GM23338 (cell line): ENCODE data around the gene FRY. TPM values are rescaled to one million over a fixed set of nuclear protein-coding genes. Genes with fewer than 3 reads are reported as not detected.

ENCODE experiments used
- ATAC-seq: fragments of 200-7000 bp; cut with Tn5 transposase; 3 replicates; pipeline ENCODE4 v1.9.1; 2020
- DNase-seq: peaks from one replicate; pipeline ENCODE4 v3.0.0-alpha.2; 2015; ENCODE audit warnings: low spot score
- H2AFZ ChIP-seq: fragments of 200-600 bp; sonication (generic); 2 replicates; pipeline ENCODE4 v1.8.0; 2016; ENCODE audit warnings: antibody characterized with exemption, mild to moderate bottlenecking, moderate library complexity
- H3F3A ChIP-seq: fragments of 200-600 bp; sonication (generic); replicated peaks from 2 replicates; pipeline ENCODE4 v1.8.0; 2017; ENCODE audit warnings: antibody characterized with exemption, mixed run types, low read depth
- H3K27ac ChIP-seq: fragments of 200-600 bp; sonication (generic); 2 replicates; pipeline ENCODE4 v1.6.1; 2016; ENCODE audit warnings: low read depth
- H3K27me3 ChIP-seq: fragments of 200-600 bp; sonication (generic); 2 replicates; pipeline ENCODE4 v1.8.0; 2016; ENCODE audit warnings: mild to moderate bottlenecking, mixed run types, moderate library complexity; ENCODE audit not compliant: insufficient read depth
- H3K36me3 ChIP-seq: fragments of 200-600 bp; sonication (generic); 2 replicates; pipeline ENCODE4 v1.8.0; 2016; ENCODE audit warnings: mild to moderate bottlenecking; ENCODE audit not compliant: insufficient read depth
- H3K4me1 ChIP-seq: fragments of 200-600 bp; sonication (generic); 2 replicates; pipeline ENCODE4 v1.8.0; 2016; ENCODE audit warnings: mild to moderate bottlenecking, moderate library complexity; ENCODE audit not compliant: insufficient read depth
- H3K4me2 ChIP-seq: fragments of 200-600 bp; sonication (generic); 2 replicates; pipeline ENCODE4 v1.7.1; 2017; ENCODE audit warnings: mixed run types
- H3K4me3 ChIP-seq: fragments of 200-600 bp; sonication (generic); 2 replicates; pipeline ENCODE4 v1.6.1; 2016; ENCODE audit warnings: mixed run types
- H3K79me2 ChIP-seq: fragments of 200-600 bp; sonication (generic); replicated peaks from 2 replicates; pipeline ENCODE4 v1.8.0; 2017; ENCODE audit warnings: mild to moderate bottlenecking; ENCODE audit not compliant: insufficient read depth
- H3K9me2 ChIP-seq: fragments of 200-600 bp; sonication (generic); 2 replicates; pipeline ENCODE4 v1.8.0; 2017; ENCODE audit not compliant: insufficient read depth
- H4K20me1 ChIP-seq: fragments of 200-600 bp; sonication (generic); replicated peaks from 2 replicates; pipeline ENCODE4 v1.8.0; 2017; ENCODE audit warnings: mild to moderate bottlenecking; ENCODE audit not compliant: insufficient read depth
- H3K27ac Mint-ChIP-seq: 2 replicates; pipeline ENCODE4 v1.8.0; 2020; ENCODE audit warnings: inconsistent platforms, mild to moderate bottlenecking, moderate library complexity, mixed read lengths
- H3K27me3 Mint-ChIP-seq: 3 replicates; pipeline ENCODE4 v1.8.0; 2022; ENCODE audit warnings: low read depth, mild to moderate bottlenecking, moderate library complexity, mixed read lengths, inconsistent platforms; ENCODE audit not compliant: insufficient read depth, poor library complexity
- H3K36me3 Mint-ChIP-seq: 3 replicates; pipeline ENCODE4 v1.8.0; 2021; ENCODE audit warnings: low read depth, mild to moderate bottlenecking, inconsistent platforms, moderate library complexity, mixed read lengths
- H3K4me1 Mint-ChIP-seq: 3 replicates; pipeline ENCODE4 v1.8.0; 2020; ENCODE audit warnings: mild to moderate bottlenecking, inconsistent platforms, mixed read lengths
- H3K4me3 Mint-ChIP-seq: 3 replicates; pipeline ENCODE4 v1.8.0; 2021; ENCODE audit warnings: moderate library complexity, mild to moderate bottlenecking, inconsistent platforms, mixed read lengths
- H3K9me3 Mint-ChIP-seq: 3 replicates; pipeline ENCODE4 v1.8.0; 2020; ENCODE audit warnings: moderate library complexity, mild to moderate bottlenecking, inconsistent platforms, mixed read lengths
- CREB1 ChIP-seq: fragments of 250-450 bp; sonication (Bioruptor Pico); IDR thresholded peaks from 2 replicates; pipeline ENCODE4 v1.5.0; 2020; ENCODE audit warnings: low read depth, mild to moderate bottlenecking, moderate library complexity
- EZH2 ChIP-seq: fragments of 200-600 bp; sonication (generic); IDR thresholded peaks from one replicate; pipeline ENCODE4 v1.8.0; 2017; ENCODE audit warnings: antibody characterized with exemption, mild to moderate bottlenecking, low read depth; ENCODE audit not compliant: unreplicated experiment
- EZH2phosphoT487 ChIP-seq: fragments of 200-600 bp; sonication (generic); IDR thresholded peaks from one replicate; pipeline ENCODE4 v1.8.1; 2018; ENCODE audit warnings: antibody characterized with exemption; ENCODE audit not compliant: unreplicated experiment
- JUNB ChIP-seq: IDR thresholded peaks from one replicate; pipeline ENCODE4 v1.6.1; 2016; ENCODE audit warnings: antibody characterized with exemption; ENCODE audit not compliant: unreplicated experiment
- NANOG ChIP-seq: IDR thresholded peaks from 2 replicates; pipeline ENCODE4 v1.6.1; 2016; ENCODE audit warnings: antibody characterized with exemption, borderline replicate concordance
- POLR2AphosphoS5 ChIP-seq: IDR thresholded peaks from 2 replicates; pipeline ENCODE4 v1.6.1; 2016; ENCODE audit warnings: antibody characterized with exemption, low read depth
- STAT1 ChIP-seq: IDR thresholded peaks from one replicate; pipeline ENCODE4 v1.6.1; 2016; ENCODE audit warnings: antibody characterized with exemption; ENCODE audit not compliant: unreplicated experiment
- ZNF114 ChIP-seq: fragments of 250-450 bp; sonication (Bioruptor Pico); IDR thresholded peaks from 2 replicates; pipeline ENCODE4 v1.5.0; 2020; ENCODE audit warnings: mild to moderate bottlenecking, moderate library complexity
- ZNF331 ChIP-seq: fragments of 250-450 bp; sonication (Bioruptor Pico); IDR thresholded peaks from 2 replicates; pipeline ENCODE4 v1.5.0; 2020; ENCODE audit warnings: low read depth, mild to moderate bottlenecking, moderate library complexity
- polyA plus RNA-seq: library from polyadenylated mRNA; unstranded; fragments of >200 nt; fragmentation: Nextera tagmentation; extraction: Ambion mirVana; gene quantifications from 2 replicates; pipeline ENCODE4 v1.2.1, GENCODE V29; 2016
- total RNA-seq: library from RNA; depleted of rRNA; stranded (reverse); fragments of >200 nt; shearing (Covaris generic); gene quantifications from 2 replicates; pipeline ENCODE4 v1.2.3, GENCODE V29; 2014
- TF ChIP-seq, protein P1 (sequence below): IDR thresholded peaks from 2 replicates; pipeline ENCODE4 v1.6.1; 2016; ENCODE audit warnings: antibody characterized with exemption
- TF ChIP-seq, protein P2 (sequence below): fragments of 250-450 bp; sonication (Bioruptor Pico); IDR thresholded peaks from 2 replicates; pipeline ENCODE4 v1.5.0; 2020; ENCODE audit warnings: mild to moderate bottlenecking, moderate library complexity
- TF ChIP-seq, protein P3 (sequence below): IDR thresholded peaks from one replicate; pipeline ENCODE4 v1.6.1; 2018; ENCODE audit warnings: antibody characterized with exemption; ENCODE audit not compliant: unreplicated experiment
- TF ChIP-seq, protein P4 (sequence below), 2 experiments: fragments of 200-600 bp in 1 of 2; sonication (generic) in 1 of 2; conservative IDR thresholded peaks; 2 replicates each; pipeline versions ENCODE4 v1.5.1 to v1.6.1; 2016 to 2017; ENCODE audit warnings: antibody characterized with exemption in 2 of 2, low read depth in 2 of 2, mild to moderate bottlenecking in 2 of 2, moderate library complexity in 1 of 2

The FRY gene
- total and polyA plus RNA-seq, 2 experiments from 2014 or later, result 2.4 to 10.1 TPM

DNA sequence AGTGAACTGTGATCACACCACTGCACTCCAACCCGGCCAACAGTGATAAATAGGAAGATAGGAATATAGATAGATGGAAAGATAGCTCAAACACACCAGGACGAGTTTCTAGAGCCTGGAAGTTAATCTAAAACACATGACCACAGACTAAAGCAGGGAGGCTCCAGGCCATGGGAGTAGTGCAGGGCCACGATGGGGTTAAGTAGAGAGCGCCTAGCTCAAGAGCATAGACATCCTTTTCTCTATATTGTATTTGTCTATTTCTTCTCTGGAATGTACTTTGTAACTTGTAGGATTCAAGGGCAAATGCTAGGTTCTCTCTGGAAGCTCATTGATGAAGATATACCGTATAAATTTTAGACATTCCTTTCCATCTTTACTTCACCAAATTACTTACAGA lies 214.0 kb downstream of the FRY start:
- Histone ChIP-seq H3K4me3 (no peak overlapping the region), H4K20me1 (no peaks in the 10 kb centered on the region), H3K4me2 (no peak overlapping the region), H3K27ac (no peak overlapping the region), H3K4me1 (no peaks in the 10 kb centered on the region), H3F3A (no peaks in the 10 kb centered on the region), H3K27me3 (no peaks in the 10 kb centered on the region), H3K9me2 (no peaks in the 10 kb centered on the region), H3K79me2 (no peaks in the 10 kb centered on the region), H2AFZ (no peak overlapping the region), H3K36me3 (no peaks in the 10 kb centered on the region)
- Mint-ChIP-seq H3K27me3 (peaks cover 7% of the 10 kb centered on the region), H3K4me3 (no peak overlapping the region), H3K4me1 (peaks cover 4% of the 10 kb centered on the region), H3K27ac (no peak overlapping the region), H3K9me3 (no peaks in the 10 kb centered on the region), H3K36me3 (no peaks in the 10 kb centered on the region)
- ATAC-seq, result no peak
- DNase-seq, result no peak
- TF ChIP-seq JUNB (no peak), POLR2AphosphoS5 (no peak), ZNF114 (CRISPR knock-in tag) (no peak), STAT1 (no peak), ZNF331 (CRISPR knock-in tag) (no peak), NANOG (no peak), CREB1 (CRISPR knock-in tag) (no peak), EZH2 (no peak), EZH2phosphoT487 (no peak)
- TF ChIP-seq, protein P1, sequence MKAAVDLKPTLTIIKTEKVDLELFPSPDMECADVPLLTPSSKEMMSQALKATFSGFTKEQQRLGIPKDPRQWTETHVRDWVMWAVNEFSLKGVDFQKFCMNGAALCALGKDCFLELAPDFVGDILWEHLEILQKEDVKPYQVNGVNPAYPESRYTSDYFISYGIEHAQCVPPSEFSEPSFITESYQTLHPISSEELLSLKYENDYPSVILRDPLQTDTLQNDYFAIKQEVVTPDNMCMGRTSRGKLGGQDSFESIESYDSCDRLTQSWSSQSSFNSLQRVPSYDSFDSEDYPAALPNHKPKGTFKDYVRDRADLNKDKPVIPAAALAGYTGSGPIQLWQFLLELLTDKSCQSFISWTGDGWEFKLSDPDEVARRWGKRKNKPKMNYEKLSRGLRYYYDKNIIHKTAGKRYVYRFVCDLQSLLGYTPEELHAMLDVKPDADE, result no peak
- TF ChIP-seq, protein P2, sequence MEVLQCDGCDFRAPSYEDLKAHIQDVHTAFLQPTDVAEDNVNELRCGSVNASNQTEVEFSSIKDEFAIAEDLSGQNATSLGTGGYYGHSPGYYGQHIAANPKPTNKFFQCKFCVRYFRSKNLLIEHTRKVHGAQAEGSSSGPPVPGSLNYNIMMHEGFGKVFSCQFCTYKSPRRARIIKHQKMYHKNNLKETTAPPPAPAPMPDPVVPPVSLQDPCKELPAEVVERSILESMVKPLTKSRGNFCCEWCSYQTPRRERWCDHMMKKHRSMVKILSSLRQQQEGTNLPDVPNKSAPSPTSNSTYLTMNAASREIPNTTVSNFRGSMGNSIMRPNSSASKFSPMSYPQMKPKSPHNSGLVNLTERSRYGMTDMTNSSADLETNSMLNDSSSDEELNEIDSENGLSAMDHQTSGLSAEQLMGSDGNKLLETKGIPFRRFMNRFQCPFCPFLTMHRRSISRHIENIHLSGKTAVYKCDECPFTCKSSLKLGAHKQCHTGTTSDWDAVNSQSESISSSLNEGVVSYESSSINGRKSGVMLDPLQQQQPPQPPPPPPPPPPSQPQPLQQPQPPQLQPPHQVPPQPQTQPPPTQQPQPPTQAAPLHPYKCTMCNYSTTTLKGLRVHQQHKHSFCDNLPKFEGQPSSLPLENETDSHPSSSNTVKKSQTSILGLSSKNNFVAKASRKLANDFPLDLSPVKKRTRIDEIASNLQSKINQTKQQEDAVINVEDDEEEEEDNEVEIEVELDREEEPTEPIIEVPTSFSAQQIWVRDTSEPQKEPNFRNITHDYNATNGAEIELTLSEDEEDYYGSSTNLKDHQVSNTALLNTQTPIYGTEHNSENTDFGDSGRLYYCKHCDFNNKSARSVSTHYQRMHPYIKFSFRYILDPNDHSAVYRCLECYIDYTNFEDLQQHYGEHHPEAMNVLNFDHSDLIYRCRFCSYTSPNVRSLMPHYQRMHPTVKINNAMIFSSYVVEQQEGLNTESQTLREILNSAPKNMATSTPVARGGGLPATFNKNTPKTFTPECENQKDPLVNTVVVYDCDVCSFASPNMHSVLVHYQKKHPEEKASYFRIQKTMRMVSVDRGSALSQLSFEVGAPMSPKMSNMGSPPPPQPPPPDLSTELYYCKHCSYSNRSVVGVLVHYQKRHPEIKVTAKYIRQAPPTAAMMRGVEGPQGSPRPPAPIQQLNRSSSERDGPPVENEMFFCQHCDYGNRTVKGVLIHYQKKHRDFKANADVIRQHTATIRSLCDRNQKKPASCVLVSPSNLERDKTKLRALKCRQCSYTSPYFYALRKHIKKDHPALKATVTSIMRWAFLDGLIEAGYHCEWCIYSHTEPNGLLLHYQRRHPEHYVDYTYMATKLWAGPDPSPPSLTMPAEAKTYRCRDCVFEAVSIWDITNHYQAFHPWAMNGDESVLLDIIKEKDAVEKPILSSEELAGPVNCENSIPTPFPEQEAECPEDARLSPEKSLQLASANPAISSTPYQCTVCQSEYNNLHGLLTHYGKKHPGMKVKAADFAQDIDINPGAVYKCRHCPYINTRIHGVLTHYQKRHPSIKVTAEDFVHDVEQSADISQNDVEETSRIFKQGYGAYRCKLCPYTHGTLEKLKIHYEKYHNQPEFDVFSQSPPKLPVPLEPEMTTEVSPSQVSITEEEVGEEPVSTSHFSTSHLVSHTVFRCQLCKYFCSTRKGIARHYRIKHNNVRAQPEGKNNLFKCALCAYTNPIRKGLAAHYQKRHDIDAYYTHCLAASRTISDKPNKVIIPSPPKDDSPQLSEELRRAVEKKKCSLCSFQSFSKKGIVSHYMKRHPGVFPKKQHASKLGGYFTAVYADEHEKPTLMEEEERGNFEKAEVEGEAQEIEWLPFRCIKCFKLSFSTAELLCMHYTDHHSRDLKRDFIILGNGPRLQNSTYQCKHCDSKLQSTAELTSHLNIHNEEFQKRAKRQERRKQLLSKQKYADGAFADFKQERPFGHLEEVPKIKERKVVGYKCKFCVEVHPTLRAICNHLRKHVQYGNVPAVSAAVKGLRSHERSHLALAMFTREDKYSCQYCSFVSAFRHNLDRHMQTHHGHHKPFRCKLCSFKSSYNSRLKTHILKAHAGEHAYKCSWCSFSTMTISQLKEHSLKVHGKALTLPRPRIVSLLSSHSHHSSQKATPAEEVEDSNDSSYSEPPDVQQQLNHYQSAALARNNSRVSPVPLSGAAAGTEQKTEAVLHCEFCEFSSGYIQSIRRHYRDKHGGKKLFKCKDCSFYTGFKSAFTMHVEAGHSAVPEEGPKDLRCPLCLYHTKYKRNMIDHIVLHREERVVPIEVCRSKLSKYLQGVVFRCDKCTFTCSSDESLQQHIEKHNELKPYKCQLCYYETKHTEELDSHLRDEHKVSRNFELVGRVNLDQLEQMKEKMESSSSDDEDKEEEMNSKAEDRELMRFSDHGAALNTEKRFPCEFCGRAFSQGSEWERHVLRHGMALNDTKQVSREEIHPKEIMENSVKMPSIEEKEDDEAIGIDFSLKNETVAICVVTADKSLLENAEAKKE (CRISPR knock-in tag), result no peak
- TF ChIP-seq, protein P3, sequence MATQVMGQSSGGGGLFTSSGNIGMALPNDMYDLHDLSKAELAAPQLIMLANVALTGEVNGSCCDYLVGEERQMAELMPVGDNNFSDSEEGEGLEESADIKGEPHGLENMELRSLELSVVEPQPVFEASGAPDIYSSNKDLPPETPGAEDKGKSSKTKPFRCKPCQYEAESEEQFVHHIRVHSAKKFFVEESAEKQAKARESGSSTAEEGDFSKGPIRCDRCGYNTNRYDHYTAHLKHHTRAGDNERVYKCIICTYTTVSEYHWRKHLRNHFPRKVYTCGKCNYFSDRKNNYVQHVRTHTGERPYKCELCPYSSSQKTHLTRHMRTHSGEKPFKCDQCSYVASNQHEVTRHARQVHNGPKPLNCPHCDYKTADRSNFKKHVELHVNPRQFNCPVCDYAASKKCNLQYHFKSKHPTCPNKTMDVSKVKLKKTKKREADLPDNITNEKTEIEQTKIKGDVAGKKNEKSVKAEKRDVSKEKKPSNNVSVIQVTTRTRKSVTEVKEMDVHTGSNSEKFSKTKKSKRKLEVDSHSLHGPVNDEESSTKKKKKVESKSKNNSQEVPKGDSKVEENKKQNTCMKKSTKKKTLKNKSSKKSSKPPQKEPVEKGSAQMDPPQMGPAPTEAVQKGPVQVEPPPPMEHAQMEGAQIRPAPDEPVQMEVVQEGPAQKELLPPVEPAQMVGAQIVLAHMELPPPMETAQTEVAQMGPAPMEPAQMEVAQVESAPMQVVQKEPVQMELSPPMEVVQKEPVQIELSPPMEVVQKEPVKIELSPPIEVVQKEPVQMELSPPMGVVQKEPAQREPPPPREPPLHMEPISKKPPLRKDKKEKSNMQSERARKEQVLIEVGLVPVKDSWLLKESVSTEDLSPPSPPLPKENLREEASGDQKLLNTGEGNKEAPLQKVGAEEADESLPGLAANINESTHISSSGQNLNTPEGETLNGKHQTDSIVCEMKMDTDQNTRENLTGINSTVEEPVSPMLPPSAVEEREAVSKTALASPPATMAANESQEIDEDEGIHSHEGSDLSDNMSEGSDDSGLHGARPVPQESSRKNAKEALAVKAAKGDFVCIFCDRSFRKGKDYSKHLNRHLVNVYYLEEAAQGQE, result no peak
- TF ChIP-seq, protein P4, sequence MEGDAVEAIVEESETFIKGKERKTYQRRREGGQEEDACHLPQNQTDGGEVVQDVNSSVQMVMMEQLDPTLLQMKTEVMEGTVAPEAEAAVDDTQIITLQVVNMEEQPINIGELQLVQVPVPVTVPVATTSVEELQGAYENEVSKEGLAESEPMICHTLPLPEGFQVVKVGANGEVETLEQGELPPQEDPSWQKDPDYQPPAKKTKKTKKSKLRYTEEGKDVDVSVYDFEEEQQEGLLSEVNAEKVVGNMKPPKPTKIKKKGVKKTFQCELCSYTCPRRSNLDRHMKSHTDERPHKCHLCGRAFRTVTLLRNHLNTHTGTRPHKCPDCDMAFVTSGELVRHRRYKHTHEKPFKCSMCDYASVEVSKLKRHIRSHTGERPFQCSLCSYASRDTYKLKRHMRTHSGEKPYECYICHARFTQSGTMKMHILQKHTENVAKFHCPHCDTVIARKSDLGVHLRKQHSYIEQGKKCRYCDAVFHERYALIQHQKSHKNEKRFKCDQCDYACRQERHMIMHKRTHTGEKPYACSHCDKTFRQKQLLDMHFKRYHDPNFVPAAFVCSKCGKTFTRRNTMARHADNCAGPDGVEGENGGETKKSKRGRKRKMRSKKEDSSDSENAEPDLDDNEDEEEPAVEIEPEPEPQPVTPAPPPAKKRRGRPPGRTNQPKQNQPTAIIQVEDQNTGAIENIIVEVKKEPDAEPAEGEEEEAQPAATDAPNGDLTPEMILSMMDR (conservative IDR thresholded peaks at IDR 0.05; ENCODE audit: low read depth in 2 of 2), result no peak
